Fibroblast of skin of right biceps (primary cell): ENCODE data around the gene PCBP3.

Experiments
- DNase-seq: peaks from one replicate; pipeline ENCODE4 v3.0.0-alpha.2; 2013

The PCBP3 gene

DNA sequence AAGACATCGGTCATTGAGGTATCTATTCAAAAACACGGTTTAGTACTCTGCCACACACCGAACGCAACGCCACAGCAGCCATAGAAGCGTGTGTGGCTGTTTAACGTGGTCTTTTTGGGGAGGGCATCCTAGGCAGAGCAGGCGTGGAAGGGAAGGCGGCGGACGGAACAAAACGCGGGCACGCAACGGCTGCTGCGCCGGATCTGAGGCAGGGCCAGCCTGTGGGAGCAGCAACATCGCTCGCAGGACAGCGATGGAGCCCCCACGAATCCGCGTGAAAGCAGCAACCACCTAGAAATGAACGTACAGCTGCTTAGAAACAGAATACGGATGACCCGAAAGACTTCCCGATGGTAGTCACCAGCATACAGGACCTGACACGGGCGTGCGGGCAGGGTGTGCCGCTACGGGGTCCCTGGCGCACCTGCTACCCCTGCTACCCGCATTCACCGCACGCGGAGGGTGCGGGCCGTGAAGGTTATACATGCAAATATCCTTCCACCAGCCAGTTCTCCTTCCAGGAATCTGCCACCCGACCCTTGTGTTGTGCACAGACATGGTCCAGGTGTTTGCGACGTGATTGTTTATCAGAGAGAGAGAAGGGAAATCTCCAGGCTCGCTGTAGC is 223.6 kb downstream of the PCBP3 start:
- DNase-seq: no peak

DNA sequence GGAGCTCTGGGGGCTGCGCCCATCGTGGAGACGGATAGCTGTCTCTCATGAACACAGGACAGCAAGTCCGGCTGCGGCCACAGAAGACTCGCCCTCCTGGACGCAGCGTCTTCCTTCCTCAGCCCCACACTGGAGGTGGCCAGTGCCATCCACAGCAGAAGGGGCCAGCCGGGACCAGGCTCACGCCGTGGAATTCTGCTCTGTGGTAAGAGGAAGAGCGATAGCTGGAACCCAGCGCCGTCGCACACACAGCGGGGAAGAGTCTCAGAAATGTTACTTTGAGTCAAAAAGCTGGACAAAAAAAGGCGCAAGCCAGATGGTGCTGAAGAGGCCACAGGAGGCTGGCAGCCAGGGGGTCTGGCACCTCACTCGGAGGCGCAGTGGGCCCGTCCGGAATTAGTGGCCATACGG is 224.2 kb downstream of the PCBP3 start:
- DNase-seq: no peak

DNA sequence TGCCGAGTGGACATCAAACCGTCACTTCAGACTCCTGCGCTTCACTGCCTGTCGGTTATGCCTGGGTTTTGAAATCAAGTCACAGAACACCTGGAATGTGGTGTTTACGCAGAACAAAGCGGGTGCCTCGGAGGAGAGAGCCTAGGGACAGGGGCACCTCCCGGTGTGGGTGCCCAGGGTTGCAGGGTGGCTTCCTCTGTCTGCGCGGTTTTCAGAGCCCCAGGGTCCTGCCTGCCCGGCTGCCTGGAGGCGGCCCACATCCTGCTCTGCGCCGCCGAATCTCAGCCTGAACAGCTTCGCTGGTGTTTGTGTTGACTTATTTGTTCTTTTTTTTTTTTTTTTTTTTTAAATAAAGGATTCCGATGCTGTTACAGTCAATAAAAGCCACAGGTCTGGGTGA is 224.6 kb downstream of the PCBP3 start:
- DNase-seq: no peak

DNA sequence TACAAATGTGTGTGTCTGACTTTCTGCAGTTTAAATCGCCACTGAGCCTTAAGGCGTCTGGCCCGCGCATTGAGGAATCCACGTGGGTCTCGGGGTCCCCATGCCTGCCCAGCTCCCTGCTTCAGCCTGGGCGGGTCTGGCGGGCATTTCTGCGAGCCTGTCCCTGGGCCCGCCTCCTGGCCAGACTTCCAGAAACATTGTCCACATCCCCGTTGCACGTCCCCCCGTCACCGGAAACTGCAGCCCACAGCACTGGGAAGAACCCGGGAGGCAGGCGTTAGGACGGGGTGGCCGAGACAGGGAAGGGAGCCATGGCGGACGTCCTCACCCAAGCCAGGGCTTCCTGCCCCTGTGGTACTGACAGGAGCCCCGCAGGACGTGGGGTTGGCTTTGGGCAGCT is 225.0 kb downstream of the PCBP3 start:
- no peak for DNase-seq

DNA sequence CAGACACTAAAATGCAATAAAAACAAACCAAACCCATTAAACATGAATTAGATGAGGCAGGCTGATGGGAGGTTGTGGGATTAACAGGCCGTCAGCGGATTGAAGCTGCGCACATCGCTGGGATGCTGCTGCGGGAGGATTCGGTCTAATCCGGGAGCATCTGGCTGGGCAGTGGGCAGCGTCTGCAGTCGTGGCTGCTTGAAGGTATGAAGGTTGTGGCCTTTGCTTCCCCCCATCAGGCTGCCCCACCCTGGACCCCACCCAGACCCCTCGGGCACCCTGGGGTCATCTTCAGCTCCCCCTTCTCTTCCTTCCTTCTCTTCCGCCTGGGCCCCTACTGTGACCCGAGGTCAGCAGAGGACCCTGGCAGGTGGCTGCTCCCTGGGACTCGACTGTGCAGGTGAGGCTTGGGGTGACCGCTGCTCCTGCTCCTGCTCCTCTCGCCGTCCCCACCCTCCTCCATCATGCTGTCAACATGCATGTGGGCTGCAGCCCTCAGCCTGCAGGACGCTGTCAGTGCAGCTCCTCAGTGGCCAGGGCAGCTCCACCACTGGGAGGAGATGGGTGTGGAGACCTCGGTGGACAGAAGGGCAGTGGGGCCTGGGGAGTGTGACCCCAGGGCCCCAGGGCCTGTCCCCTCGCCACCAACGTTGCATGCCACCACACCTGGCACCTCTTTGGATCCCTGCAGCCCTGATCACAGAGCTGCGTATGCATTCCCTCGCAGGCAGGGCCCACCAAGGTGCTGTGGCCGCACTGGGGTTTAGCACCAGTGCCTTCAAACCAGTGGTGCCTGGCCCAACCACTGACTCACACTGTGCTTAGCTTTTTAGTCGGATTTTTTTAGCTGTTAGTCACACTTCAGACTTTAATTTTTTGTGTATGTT is 225.8 kb downstream of the PCBP3 start:
- peak; percentile 82 for DNase-seq

- no peak for DNase-seq
Observed at GRCh38 chr21:45870421-45870820, 226.9 kb downstream of the PCBP3 start.

GRCh38 chr21:45870851-45871615 is 227.5 kb downstream of the PCBP3 start:
- no peak for DNase-seq

DNA sequence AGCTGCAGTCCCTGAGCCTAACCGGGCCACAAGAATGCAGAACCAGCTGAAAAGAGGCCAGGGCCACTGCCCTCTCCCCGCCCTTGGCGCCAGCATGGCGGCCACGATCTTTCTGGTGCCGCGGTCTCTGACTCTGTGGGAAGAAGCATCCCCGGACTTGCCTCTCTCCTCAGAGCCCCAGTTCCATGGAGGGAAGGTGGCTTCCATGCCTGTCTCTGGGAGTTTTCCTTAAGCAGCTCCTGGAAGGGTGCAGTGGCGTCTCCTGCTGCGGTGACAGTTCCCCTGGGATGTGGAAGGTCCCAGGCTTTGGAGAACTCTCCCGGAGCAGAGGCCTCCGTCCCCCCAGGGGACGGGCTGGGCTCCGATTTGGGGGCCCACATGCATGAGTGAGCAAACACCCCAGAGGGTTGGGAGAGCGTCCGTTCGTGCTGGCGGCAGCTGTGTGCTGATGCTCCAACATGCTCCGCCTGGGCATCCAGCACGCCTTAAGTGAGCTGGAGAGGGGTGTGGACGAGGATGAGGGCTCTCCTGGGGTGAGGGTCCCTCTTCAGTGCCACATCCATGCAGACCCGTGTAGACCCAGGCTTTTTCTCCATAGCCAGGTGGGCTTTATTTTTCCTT is 228.2 kb downstream of the PCBP3 start:
- DNase-seq: no peak

DNA sequence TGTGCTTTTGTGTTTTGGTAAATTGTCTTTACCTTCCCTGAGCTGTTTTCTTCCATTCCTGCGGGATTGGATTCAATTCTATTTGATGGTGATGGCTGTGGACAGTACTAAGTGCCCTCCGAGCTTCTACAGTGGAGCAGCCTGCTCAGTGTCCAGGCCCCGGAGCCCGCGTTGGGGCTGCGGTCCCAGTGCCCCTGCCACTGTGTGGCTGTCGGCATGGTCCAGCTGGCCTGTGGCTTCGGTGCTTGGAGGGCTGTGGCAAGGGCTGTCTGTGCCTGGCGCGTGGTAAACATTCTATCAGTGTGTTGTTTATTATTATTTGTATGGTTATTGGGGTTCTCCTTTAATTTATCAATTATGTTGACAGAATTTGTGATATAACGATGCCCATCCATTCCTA is 228.9 kb downstream of the PCBP3 start:
- DNase-seq: no peak

DNA sequence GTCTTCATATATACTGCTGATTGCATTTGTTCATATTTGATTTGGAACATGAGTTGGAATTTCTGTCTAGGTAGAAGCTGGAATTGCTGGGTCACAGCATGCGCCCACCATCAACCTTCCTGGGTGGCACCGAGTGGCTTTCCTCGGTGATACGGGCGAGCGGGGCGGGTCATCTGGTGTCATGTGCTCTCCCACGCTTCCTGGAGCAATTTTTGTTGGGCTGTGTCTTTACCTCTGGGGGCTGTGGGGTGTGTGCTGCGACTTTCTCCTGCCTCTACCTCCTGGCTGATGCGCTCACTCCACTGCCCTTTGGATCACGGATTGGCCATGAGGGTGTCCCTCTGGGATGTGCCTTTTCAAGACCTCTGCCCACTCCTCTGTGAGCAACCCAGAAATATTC is 229.4 kb downstream of the PCBP3 start:
- DNase-seq: no peak

GRCh38 chr21:45873418-45873817 is 229.9 kb downstream of the PCBP3 start:
- no peak for DNase-seq

- no peak for DNase-seq
Observed at GRCh38 chr21:45873866-45874265, 230.3 kb downstream of the PCBP3 start.

- DNase-seq: peak; percentile 98
Observed at GRCh38 chr21:45874716-45875415, 231.3 kb downstream of the PCBP3 start.

- DNase-seq: no peak
Observed at GRCh38 chr21:45875416-45875760, 231.9 kb downstream of the PCBP3 start.

- DNase-seq: no peak
Observed at GRCh38 chr21:45875881-45876280, 232.4 kb downstream of the PCBP3 start.

DNA sequence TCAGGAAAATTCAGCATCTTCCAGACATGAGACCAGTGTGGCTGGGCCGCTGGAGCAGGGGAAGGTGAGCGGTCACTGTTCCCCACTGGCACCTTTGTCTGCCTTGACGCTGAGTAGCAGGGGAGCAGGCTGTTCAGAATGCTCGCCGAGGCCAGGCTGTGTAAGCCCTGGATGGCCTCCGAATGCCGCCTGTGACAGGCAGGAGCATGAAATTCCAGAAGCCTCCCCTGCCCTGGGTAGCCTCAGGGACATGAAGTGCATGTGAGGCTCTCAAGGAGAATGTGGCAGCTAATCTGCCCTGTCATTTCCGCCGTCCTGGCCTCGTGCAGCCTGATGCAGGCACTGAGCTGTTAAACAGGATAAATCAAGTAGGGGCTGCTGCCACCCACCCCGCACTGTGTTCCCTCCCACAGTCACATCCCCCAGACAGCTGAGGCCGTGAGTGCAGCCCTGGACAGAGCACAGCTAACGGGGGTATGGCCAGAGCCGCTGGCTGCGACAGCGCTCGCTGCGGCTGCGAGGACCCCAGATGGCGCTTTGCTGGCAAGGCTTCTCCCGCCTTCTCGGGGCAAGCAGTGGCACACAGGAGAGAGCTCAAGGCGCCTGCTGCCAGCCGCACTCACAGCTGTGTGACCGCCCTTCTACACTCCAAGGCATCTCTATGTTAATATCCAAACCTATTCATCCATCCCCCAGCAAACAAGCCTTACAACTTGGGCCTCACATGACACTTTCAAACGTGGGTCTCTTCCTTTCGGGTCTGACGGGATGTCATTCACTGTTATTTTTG is 233.1 kb downstream of the PCBP3 start:
- peak; percentile 30 for DNase-seq

DNA sequence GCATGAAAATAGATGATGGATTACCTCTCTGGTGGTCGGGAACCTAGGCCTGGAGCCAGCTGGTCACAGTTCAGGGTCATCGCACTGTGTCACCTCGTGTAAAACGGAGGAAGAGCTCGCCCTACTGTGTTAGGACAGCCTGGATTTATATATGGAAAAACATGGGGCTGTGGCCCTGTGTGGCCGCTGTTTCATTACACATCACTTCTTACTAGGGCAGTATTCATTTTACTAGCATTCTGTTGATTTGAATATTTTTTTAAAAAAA is 233.6 kb downstream of the PCBP3 start:
- DNase-seq: no peak

GRCh38 chr21:45877821-45878469 is 234.4 kb downstream of the PCBP3 start:
- DNase-seq: no peak

DNA sequence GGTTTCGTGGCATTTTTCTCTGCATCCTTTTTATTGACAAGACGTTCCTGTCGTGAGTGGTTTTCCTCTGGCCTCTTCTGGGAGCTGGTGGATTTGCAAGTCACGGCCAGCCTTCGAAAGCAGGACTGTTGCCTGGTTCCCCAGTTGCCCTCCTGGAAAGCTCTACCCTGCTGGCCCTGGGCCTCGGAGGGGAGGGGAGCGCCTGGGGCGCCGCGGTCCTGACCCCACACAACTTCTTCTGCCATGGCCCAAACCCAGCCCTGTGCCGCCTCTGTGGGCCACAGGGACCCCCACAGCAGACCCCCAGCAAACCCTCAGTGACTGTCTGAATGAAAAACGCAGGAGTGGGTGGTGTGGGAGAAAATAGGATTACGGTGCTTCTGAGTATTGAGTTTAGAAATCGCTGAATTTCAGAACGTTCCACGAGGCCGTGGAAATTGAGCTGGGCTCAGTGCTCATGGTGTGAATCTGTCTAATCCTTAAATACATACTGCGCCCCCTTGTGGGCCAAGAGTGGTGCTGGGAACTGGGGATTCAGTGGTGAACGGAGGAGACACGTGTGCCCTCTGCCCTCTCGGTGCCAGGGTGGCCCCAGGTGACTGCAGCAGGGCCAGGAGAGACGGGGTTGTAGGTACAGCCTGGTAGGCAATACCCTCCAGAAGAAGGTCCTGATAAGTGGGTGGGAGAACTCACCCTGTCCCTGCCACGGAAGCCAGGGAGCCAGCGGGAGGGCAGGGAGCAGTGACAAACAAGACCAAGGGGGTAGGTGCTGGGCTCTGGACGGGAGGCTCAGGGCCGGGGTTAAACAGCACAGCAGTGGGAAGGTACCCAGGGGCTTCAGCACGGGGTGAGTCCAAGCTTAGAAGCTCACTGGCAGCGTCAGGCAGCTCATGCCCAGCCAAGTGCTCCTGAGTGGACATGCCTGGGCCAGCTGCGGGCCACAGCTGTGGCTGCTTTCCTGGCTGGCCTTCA is 236.9 kb downstream of the PCBP3 start:
- DNase-seq: peak; percentile 83

DNA sequence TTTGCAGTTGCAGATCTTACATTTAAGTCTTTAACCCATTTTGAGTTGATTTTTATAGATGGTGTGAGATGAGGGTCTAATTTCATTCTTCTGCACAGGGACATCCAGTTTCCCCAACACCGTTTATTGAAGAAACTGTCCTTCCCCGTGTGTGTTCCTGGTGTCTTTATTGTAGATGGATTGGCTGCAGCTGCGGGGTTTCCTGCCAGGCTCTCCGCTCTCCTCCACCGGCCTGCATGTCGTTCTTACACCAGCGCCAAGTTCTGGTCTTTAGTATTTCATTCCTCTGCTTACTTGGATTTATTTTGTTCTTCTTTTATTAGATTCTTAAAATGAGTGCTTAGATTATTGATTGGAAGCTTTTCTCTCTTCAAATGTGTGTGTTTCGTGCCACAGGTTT is 239.1 kb downstream of the PCBP3 start:
- DNase-seq: no peak
